D721Med (cell line): Measurements from ENCODE around the gene PMM1.
"Not testable (repeated sequence)": the region's sequence is repeated elsewhere in the genome, so short reads cannot be mapped to it uniquely, and the experiment has no call there.

Experiments used
- DNase-seq: peaks from one replicate; pipeline ENCODE4 v3.0.0; 2011; ENCODE audit warnings: low spot score; ENCODE audit not compliant: insufficient read length
- FAIRE-seq: peaks from 2 replicates; lab custom pipeline; 2011; peaks lifted over from hg19 to GRCh38; lab: Jason Lieb, UNC
- TF ChIP-seq, protein P1 (sequence below): IDR thresholded peaks from 2 replicates; pipeline ENCODE4 v1.5.1; 2012; ENCODE audit warnings: mild to moderate bottlenecking, control low read depth; ENCODE audit not compliant: insufficient read depth; ENCODE audit errors: missing control alignments

The PMM1 gene

DNA sequence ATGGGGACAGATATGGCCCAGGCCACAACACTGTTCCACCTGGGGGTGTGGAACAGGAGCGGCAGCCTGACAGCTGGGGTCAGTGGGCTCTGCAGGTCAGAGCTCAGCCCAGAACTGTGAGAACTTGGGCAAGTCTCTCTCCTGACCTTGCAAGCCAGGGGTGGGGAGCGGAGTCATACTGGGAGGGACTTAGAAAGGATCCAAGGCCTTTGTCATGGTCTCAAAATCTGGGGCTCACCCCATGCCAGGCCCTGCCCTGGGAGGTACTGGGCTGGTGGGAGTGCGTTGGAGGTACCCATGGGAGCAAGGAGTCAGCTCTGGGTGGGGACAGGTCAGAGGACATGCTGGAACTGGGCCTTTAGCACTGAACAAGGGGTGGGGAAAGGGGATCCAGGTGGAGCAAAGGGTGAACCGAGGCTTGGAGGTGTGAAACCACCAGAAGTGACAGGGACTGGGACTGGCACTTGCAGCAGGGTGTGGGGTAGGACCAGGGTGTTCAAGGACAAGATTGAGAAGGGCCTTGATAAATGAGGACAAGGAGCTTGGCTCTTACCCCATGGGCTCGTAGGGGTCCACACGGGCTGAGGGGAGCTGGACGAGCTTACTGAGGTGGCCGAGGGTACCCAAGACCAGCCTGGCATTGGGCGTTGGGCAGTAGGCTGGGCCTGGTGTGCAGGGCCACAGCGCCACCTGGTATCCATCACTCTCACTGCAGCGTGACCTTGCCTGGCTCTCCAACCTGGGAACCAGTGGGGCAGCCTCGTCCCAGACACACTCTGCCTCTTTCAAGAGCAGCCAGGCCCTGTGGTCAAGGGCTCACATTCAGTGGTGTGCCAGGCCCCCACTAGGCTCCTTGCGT lies 7.4 kb upstream of the PMM1 start:
- TF ChIP-seq, protein P1, sequence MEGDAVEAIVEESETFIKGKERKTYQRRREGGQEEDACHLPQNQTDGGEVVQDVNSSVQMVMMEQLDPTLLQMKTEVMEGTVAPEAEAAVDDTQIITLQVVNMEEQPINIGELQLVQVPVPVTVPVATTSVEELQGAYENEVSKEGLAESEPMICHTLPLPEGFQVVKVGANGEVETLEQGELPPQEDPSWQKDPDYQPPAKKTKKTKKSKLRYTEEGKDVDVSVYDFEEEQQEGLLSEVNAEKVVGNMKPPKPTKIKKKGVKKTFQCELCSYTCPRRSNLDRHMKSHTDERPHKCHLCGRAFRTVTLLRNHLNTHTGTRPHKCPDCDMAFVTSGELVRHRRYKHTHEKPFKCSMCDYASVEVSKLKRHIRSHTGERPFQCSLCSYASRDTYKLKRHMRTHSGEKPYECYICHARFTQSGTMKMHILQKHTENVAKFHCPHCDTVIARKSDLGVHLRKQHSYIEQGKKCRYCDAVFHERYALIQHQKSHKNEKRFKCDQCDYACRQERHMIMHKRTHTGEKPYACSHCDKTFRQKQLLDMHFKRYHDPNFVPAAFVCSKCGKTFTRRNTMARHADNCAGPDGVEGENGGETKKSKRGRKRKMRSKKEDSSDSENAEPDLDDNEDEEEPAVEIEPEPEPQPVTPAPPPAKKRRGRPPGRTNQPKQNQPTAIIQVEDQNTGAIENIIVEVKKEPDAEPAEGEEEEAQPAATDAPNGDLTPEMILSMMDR, result peak; percentile 67
- no peak for DNase-seq
- no peak for FAIRE-seq

DNA sequence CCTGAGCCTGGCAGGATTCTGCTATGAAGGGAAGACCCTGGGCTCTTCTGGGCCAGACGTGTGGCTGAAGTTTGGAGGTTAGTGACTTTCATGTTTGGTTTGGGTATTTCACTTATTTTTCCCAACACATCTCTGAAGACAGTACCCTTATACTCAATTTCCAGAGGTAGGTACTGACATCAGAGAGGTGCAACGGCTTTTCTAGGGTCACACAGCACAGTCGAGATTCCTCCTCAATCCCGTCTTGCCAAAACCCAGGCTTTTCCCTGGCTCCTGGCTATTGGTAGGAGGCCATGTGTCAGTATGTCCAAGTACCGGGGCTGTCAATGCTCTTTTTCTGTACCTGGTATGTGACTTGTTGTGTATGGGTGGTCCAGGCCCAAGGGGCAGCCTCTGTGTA lies 6.1 kb upstream of the PMM1 start:
- FAIRE-seq, result no peak
- TF ChIP-seq, protein P1, result no peak
- no peak for DNase-seq

DNA sequence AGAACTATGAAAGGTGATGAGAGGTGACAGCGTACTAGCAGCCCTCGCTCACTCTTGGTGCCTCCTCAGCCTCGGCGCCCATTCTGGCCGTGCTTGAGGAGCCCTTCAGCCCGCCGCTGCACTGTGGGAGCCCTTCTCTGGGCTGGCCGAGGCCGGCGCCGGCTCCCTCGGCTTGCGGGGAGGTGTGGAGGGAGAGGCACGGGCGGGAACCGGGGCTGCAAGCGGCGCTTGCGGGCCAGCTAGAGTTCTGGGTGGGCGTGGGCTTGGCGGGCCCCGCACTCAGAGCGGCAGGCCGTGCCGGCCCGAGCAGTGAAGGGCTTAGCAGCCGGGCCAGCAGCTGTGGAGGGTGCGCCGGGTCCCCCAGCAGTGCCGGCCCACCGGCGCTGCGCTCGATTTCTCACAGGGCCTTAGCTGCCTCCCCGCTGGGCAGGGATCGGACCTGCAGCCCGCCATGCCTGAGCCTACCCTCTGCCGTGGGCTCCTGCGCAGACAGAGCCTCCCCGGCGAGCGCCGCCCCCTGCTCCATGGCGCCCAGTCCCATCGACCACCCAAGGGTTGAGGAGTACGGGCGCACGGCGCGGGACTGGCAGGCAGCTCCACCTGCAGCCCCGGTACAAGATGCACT lies 3.8 kb upstream of the PMM1 start:
- DNase-seq, FAIRE-seq: not testable (repeated sequence)

DNA sequence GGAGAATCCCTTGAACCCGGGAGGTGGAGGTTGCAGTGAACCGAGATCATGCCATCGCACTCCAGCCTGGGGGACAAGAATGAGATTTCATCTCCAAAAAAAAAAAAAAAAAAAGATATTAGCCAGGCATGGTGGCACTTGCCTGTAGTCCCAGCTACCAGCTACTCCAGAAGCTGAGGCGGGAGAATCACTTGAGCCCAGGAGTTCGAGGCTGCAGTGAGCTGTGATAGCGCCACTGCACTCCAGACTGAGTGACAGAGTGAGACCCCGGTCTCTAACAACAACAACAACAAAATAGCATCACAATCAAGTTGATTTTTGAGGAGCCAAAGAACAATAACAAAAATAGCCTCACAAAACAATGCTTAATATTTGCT lies 2.3 kb downstream of the PMM1 start:
- DNase-seq (no peak), FAIRE-seq (no peak)
- TF ChIP-seq, protein P1, result no peak

DNA sequence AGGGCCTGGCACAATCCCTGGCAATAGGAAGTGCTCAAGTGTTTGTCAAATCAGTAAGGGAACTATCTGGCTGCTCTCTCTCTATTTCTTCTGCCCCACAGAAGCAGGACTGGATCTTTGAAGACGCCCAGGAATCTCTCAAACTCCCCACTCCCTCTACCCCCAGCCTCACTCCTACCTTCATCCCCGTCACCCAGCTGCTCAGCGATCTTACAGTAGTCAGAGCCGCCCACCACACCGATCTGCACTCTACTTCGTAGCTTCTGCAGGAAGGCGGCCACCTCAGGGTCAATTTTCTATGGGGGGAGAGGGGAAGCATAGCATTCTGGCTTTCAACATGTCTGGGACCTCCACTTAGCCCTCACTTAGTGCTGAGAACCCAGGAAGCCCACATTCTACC lies 3.7 kb downstream of the PMM1 start:
- TF ChIP-seq, protein P1, result no peak
- DNase-seq (no peak), FAIRE-seq (no peak)

DNA sequence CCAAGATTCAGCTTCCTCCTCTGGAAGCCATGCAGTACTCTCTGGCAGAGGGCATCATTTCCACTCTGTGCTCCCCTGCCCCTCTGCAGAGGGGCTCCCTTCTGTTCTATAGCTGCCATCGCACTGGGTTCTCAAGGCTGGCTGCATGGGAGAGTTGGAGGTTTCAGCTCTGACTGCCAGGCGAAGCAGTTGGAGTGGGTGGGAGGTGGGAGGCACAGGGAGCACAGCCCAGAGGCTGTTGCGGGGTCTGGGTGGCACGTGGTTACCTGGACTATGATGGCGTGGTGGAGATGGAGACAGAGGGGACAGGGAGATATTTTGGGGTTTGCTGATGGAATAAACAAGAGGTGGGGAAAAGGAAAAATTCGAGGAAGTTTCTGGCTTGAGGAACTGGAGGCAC lies 4.8 kb downstream of the PMM1 start:
- no peak for FAIRE-seq
- no peak for DNase-seq
- TF ChIP-seq, protein P1, result no peak

DNA sequence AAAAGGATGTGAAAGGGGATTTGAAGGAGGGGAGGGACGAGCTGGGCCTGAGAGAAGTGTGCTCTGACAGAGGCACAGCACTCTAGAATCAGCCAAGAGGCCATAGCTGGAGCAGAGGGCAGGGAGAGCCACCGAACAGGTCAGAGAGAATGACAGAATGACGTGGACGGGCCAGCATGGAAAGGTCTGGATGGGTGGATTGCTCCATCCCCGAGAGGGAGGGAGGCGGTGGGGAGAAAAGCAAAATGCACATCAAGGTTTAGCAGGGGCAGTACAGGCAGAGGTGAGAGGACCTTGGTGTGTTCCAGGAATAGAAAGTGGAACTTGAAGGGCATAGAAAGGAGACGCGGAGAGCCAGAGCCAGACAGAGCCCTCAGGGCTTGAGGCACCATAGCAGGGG lies 6.9 kb downstream of the PMM1 start:
- DNase-seq (no peak), FAIRE-seq (no peak)
- TF ChIP-seq, protein P1, result no peak
